ENCODE data around the gene NUBP2.

NUBP2 gene

GRCh38 chr16:1760911-1761310, 21.8 kb upstream of the NUBP2 start:
- no peak for DNase-seq

GRCh38 chr16:1761751-1762150, 21.0 kb upstream of the NUBP2 start:
- no peak for DNase-seq

- no peak for DNase-seq
Measured at GRCh38 chr16:1762196-1762878, 20.4 kb upstream of the NUBP2 start.

- DNase-seq, result no peak
Measured at GRCh38 chr16:1762879-1763520, 19.8 kb upstream of the NUBP2 start.

- DNase-seq, result no peak
Measured at GRCh38 chr16:1763521-1764511, 18.9 kb upstream of the NUBP2 start.

GRCh38 chr16:1764971-1765370, 17.8 kb upstream of the NUBP2 start:
- DNase-seq, result no peak

GRCh38 chr16:1765826-1766225, 16.9 kb upstream of the NUBP2 start:
- DNase-seq, result no peak

GRCh38 chr16:1766231-1766630, 16.5 kb upstream of the NUBP2 start:
- DNase-seq, result no peak

- DNase-seq, result no peak
Measured at GRCh38 chr16:1766701-1767100, 16.1 kb upstream of the NUBP2 start.

GRCh38 chr16:1767116-1767994, 15.4 kb upstream of the NUBP2 start:
- no peak for DNase-seq

GRCh38 chr16:1768061-1768766, 14.5 kb upstream of the NUBP2 start:
- DNase-seq, result no peak

GRCh38 chr16:1768767-1769401, 13.9 kb upstream of the NUBP2 start:
- no peak for DNase-seq

- DNase-seq, result no peak
Measured at GRCh38 chr16:1769402-1770300, 13.1 kb upstream of the NUBP2 start.

GRCh38 chr16:1770328-1771187, 12.2 kb upstream of the NUBP2 start:
- DNase-seq, result peak; percentile 30

- peak; percentile 60 for DNase-seq
Measured at GRCh38 chr16:1771188-1771863, 11.4 kb upstream of the NUBP2 start, which contains the start of gene NME3. TSS of gene NME3 (minus strand) at chr16:1771543. CDS start at chr16:1771534, 9 bp downstream.

GRCh38 chr16:1771864-1772361, 10.8 kb upstream of the NUBP2 start:
- DNase-seq, result no peak

GRCh38 chr16:1772362-1772907, 10.3 kb upstream of the NUBP2 start, which contains the start of gene EME2:
TSS of gene EME2 (plus strand) at chr16:1772810. CDS start at chr16:1773228, 418 bp downstream.
- peak; percentile 30 for DNase-seq

All from activated T-cell treated with anti-CD3 and anti-CD28 coated beads for 4 hours (primary cell).